GM21367 (cell line): ENCODE measurements around the gene CTCF.

Source experiments
- ATAC-seq: cut with Tn5 transposase; IDR thresholded peaks from one replicate; pipeline ENCODE4 v1.9.1; 2021; ENCODE audit not compliant: unreplicated experiment

CTCF gene

GRCh38 chr16:67662653-67663010, 100.3 kb downstream of the CTCF start:
- no peak for ATAC-seq

- no peak for ATAC-seq
These were observed 101.0 kb downstream of the CTCF start for GRCh38 chr16:67663151-67663876.

- no peak for ATAC-seq
These were observed 101.5 kb downstream of the CTCF start for GRCh38 chr16:67663877-67664222.

- no peak for ATAC-seq
These were observed 101.9 kb downstream of the CTCF start for GRCh38 chr16:67664258-67664657.

- ATAC-seq, result no peak
These were observed 102.5 kb downstream of the CTCF start for GRCh38 chr16:67664871-67665270.

- no peak for ATAC-seq
These were observed 103.3 kb downstream of the CTCF start for GRCh38 chr16:67665598-67665997.

- ATAC-seq, result no peak
These were observed 103.8 kb downstream of the CTCF start for GRCh38 chr16:67666032-67666551.

- ATAC-seq, result peak; percentile 39
These were observed 104.5 kb downstream of the CTCF start, which contains the start of the genes C16orf86 and ENKD1 for GRCh38 chr16:67666559-67667452. Gene C16orf86 (plus strand): TSS chr16:67666814. CDS start chr16:67666971, 157 bp downstream. Gene ENKD1 (minus strand): TSS chr16:67666750. CDS start chr16:67666442, 308 bp downstream.

- ATAC-seq, result no peak
These were observed 105.1 kb downstream of the CTCF start for GRCh38 chr16:67667453-67667816.

GRCh38 chr16:67667817-67668494, 105.6 kb downstream of the CTCF start:
- peak; percentile 68 for ATAC-seq

GRCh38 chr16:67668495-67669157, 106.3 kb downstream of the CTCF start:
- no peak for ATAC-seq

- no peak for ATAC-seq
These were observed 107.3 kb downstream of the CTCF start for GRCh38 chr16:67669499-67670101.

GRCh38 chr16:67672306-67672705, 110.0 kb downstream of the CTCF start:
- ATAC-seq, result no peak

- ATAC-seq, result no peak
These were observed 110.7 kb downstream of the CTCF start for GRCh38 chr16:67672739-67673662.

GRCh38 chr16:67673712-67674580, 111.6 kb downstream of the CTCF start:
- ATAC-seq, result no peak

- no peak for ATAC-seq
These were observed 112.7 kb downstream of the CTCF start for GRCh38 chr16:67674851-67675578.

GRCh38 chr16:67675579-67675935, 113.2 kb downstream of the CTCF start:
- ATAC-seq, result no peak

GRCh38 chr16:67675999-67676398, 113.7 kb downstream of the CTCF start:
- no peak for ATAC-seq
